Nephron progenitor cell (in vitro differentiated cells): ENCODE results near the gene VAMP8.
A peak's percentile ranks its signal among the peaks of the same experiment; 100 is the strongest.

Source experiments
- DNase-seq: peaks from one replicate; pipeline ENCODE4 v3.0.0; 2021
- H3K27ac Mint-ChIP-seq: 2 replicates; pipeline ENCODE4 v1.8.0; 2021; ENCODE audit warnings: mild to moderate bottlenecking, moderate library complexity, mixed read lengths
- H3K27me3 Mint-ChIP-seq: 2 replicates; pipeline ENCODE4 v1.8.0; 2021; ENCODE audit warnings: mild to moderate bottlenecking, low read depth, mixed read lengths; ENCODE audit not compliant: poor library complexity
- H3K36me3 Mint-ChIP-seq: 2 replicates; pipeline ENCODE4 v1.8.0; 2021; ENCODE audit warnings: low read depth, mixed read lengths
- H3K4me1 Mint-ChIP-seq: 2 replicates; pipeline ENCODE4 v1.8.0; 2021; ENCODE audit warnings: mixed read lengths
- H3K4me3 Mint-ChIP-seq: 2 replicates; pipeline ENCODE4 v1.8.0; 2021; ENCODE audit warnings: mild to moderate bottlenecking, moderate library complexity, mixed read lengths
- H3K9me3 Mint-ChIP-seq: 2 replicates; pipeline ENCODE4 v1.8.0; 2021; ENCODE audit warnings: mild to moderate bottlenecking, moderate library complexity, mixed read lengths
- CTCF ChIP-seq: fragments of 200-600 bp; sonication (generic); IDR thresholded peaks from 2 replicates; pipeline ENCODE4 v1.5.0; 2021; ENCODE audit warnings: antibody characterized with exemption

The VAMP8 gene

GRCh38 chr2:85566265-85566664 lies 11.1 kb upstream of the VAMP8 start:
- Mint-ChIP-seq H3K4me3 (no peak overlapping the region), H3K9me3 (no peaks in the 10 kb centered on the region), H3K36me3 (no peaks in the 10 kb centered on the region), H3K27ac (no peak overlapping the region), H3K4me1 (peaks cover 5% of the 10 kb centered on the region), H3K27me3 (peaks cover 21% of the 10 kb centered on the region)
- TF ChIP-seq CTCF = no peak
- no peak for DNase-seq

DNA sequence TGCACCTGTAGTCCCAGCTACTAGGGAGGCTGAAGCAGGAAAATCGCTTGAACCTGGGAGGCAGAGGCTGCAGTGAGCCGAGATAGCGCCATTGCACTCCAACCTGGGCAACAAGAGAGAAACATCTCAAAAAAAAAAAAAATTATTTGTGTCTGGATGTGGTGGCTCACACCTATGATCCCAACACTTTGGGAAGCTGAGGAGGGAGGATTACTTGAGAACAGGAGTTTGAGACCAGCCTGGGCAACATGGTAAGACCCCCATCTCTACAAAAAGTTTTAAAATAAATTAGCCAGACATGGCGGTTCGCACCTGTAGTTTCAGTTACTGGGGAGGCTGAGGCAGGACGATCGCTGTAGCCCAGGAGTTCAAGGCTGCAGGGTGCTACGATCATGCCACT lies 1.6 kb upstream of the VAMP8 start:
- Mint-ChIP-seq H3K27me3 (peaks cover 27% of the 10 kb centered on the region), H3K9me3 (no peaks in the 10 kb centered on the region)

DNA sequence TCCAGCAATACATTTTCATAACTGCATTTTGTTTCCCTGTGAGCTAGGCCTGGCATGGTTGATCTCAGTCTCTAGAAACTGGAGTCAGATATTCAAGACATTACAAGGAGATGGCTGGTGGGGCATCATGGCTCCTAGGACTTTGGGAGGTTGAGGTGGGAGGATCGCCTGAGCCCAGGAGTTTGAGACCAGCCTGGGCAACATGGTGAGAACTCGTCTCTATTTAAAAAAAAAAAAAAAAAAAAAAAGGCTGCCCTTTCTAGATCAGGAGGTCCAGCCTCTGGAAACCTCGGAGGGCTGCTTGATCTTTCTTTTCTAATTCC lies 362 bp upstream of the VAMP8 start:
- peaks cover 53% of the 10 kb centered on the region for H3K4me1 Mint-ChIP-seq
- peaks cover 19% of the 10 kb centered on the region for H3K27me3 Mint-ChIP-seq
- DNase-seq = no peak
- peaks cover 6% of the 10 kb centered on the region for H3K36me3 Mint-ChIP-seq
- TF ChIP-seq CTCF = no peak
- H3K9me3 Mint-ChIP-seq = no peaks in the 10 kb centered on the region
- H3K27ac Mint-ChIP-seq = peak overlapping the region; percentile 92
- H3K4me3 Mint-ChIP-seq = peak overlapping the region; percentile 70

More for the DNA sequence above, 1.6 kb upstream of the VAMP8 start:
- peaks cover 45% of the 10 kb centered on the region for H3K4me1 Mint-ChIP-seq
- DNase-seq = no peak
- no peak for TF ChIP-seq CTCF
- no peak overlapping the region for H3K4me3 Mint-ChIP-seq
- H3K36me3 Mint-ChIP-seq = no peaks in the 10 kb centered on the region
- H3K27ac Mint-ChIP-seq = no peak overlapping the region

GRCh38 chr2:85578243-85579180 lies 1.1 kb downstream of the VAMP8 start:
- DNase-seq = no peak
- Mint-ChIP-seq H3K27me3 (peaks cover 6% of the 10 kb centered on the region), H3K27ac (peak overlapping the region; percentile 99), H3K4me3 (peak overlapping the region; percentile 70), H3K9me3 (no peaks in the 10 kb centered on the region), H3K36me3 (peaks cover 6% of the 10 kb centered on the region), H3K4me1 (peaks cover 63% of the 10 kb centered on the region)
- no peak for TF ChIP-seq CTCF

- no peak for DNase-seq
- H3K36me3 Mint-ChIP-seq = peaks cover 6% of the 10 kb centered on the region
- peaks cover 6% of the 10 kb centered on the region for H3K27me3 Mint-ChIP-seq
- peak overlapping the region; percentile 99 for H3K27ac Mint-ChIP-seq
- H3K4me3 Mint-ChIP-seq = peak overlapping the region; percentile 70
- peaks cover 66% of the 10 kb centered on the region for H3K4me1 Mint-ChIP-seq
- H3K9me3 Mint-ChIP-seq = no peaks in the 10 kb centered on the region
- no peak for TF ChIP-seq CTCF
Observed at GRCh38 chr2:85579266-85579935, 2.0 kb downstream of the VAMP8 start.
